GM19035 (cell line): ENCODE data around the gene PIGN.

ENCODE experiments used
- ATAC-seq: cut with Tn5 transposase; IDR thresholded peaks from one replicate; pipeline ENCODE4 v1.9.1; 2021; ENCODE audit not compliant: unreplicated experiment

PIGN gene

DNA sequence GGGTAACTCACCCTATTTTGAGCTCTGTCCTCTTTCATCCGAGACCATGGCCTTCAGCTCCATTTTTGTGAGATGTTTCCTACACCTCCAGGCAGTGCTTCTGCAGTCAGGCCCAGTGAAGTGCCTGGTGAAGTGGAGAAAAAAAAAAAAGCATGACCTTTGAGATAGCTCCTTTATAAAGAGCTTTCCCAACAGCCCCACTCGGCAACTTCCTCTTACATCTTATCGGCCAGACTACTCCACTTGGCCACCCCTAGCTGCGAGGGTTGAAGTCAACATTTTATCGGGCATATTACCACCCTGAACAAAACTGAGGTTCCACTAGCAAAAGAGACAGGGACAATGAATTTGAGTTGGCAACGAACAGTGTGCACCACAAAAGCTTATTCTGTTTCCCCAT, 169.2 kb downstream of the PIGN start:
- no peak for ATAC-seq

GRCh38 chr18:62011416-62011815, 175.4 kb downstream of the PIGN start:
- ATAC-seq, result no peak

GRCh38 chr18:62009521-62009920, 177.3 kb downstream of the PIGN start:
- no peak for ATAC-seq

DNA sequence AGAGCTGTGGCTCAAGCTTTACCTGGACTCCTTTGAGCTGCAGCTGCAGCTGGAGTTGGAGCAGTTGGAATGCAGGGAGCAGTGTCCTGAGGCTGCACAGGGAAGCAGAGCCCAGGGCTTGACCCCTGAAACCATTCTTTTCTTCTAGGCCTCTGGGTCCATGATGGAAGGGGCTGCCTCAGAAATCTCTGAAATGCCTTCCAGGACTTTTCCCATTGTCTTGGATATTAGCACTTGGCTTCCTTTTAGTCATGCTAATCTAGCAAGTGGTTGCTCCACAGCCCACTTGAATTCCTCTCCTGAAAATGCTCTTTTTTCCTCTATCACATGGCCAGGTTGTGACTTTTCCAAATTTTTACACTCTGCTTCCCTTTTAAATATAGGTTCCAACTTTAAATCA, 185.5 kb downstream of the PIGN start:
- ATAC-seq, result no peak

DNA sequence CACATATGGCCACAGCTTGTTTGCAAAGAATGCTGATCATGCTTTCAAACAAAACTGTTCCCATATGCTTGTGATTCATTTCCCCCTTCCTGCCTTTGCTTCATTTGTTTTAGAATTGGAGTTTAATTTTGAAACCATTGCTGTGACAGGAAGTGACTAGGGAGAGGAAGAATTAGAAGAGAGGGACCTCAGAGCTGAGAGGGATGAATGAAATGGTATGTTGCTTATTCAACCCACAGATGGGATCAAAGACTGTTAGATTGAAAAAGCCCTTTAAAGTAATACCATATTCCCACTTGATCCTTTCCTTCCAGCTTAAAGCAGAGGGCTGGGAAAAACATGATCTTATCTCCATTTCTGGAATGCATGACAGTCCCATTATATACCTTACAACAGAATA, 187.9 kb downstream of the PIGN start:
- no peak for ATAC-seq

DNA sequence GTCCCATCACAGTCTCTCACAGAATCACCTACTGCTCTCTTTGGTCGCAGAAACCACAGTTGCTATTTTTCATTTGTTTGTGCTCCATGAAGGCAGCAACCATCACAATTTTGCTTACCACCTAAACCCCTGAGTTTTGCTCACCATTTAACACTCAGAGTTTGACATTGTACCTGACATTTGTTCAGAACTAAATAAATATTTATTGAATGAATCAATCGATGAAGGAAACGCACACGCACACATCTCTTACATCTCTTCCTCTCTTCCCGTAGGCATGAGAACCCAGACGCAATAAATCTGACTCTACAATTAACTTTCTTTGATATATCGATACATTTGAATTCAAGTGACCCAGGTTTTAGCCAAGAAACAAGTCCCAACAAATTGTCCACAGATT, 188.5 kb downstream of the PIGN start:
- no peak for ATAC-seq

- ATAC-seq, result no peak
These were observed 191.2 kb downstream of the PIGN start for GRCh38 chr18:61995618-61996017.

DNA sequence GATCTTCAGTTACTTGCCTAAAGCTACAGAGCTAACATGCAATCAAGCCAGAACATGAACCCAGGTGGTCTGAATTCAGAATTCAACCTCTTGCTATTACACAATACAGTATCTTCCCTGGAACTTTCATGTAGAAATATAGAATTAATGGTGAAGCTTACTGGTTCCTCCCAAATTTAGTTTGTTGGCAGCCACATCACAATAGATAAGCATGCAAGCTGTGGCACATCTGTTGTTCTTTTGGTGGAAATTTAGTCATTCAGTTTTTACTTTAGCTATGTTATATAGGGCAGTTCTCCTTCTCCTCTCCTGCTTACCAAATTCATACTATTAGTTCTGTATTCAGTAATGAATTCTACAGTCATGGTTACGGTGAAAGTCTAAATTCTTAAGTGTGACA, 193.0 kb downstream of the PIGN start:
- ATAC-seq, result no peak

DNA sequence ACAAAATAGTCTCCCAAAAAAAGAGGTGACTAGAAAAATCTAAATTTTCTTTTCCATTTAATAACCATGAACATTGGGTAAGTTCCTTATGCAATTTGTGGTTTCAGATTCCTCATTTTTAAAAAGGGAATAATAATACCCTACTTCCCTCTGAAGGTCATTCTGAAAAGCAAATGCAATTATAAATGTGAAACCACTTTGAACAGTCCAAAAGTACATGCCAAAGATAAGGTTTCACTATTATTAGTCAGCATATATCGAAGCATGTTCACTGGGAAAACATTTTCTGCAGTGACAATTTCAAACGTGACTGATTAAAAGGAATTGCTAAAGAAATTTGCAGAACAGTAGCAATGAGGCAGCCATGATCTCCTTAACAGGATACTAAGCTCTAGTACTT, 193.9 kb downstream of the PIGN start:
- ATAC-seq, result no peak

- no peak for ATAC-seq
These were observed 194.6 kb downstream of the PIGN start for GRCh38 chr18:61992285-61992684.

GRCh38 chr18:61991836-61992235, 195.0 kb downstream of the PIGN start:
- ATAC-seq, result no peak

- ATAC-seq, result no peak
These were observed 195.7 kb downstream of the PIGN start for GRCh38 chr18:61991201-61991600.
